Mesenchymal stem cell (in vitro differentiated cells and primary cell): Measurements from ENCODE around the gene RNF31.
A peak's percentile ranks its signal among the peaks of the same experiment; 100 is the strongest.

Experiments used
- DNase-seq: peaks from one replicate; pipeline ENCODE4 v3.0.0-alpha.2; 2013
- H2AFZ ChIP-seq: one replicate; pipeline ENCODE4 v1.6.1; 2013; ENCODE audit warnings: low read depth, mild to moderate bottlenecking, control low read depth, inconsistent platforms, low read length, moderate library complexity
- H2AK5ac ChIP-seq: 2 replicates; pipeline ENCODE4 v1.6.1; 2013; ENCODE audit warnings: low read length, moderate library complexity, mild to moderate bottlenecking, inconsistent platforms; ENCODE audit not compliant: severe bottlenecking
- H2BK120ac ChIP-seq: one replicate; pipeline ENCODE4 v1.6.1; 2013; ENCODE audit warnings: low read depth, mild to moderate bottlenecking, inconsistent platforms, low read length, moderate library complexity
- H2BK12ac ChIP-seq, 2 experiments: one replicate each; pipeline ENCODE4 v1.6.1; 2013; ENCODE audit warnings: inconsistent platforms in 2 of 2, low read length in 2 of 2, mild to moderate bottlenecking in 2 of 2, moderate library complexity in 2 of 2, control low read depth in 1 of 2
- H2BK15ac ChIP-seq: one replicate; pipeline ENCODE4 v1.6.1; 2013; ENCODE audit warnings: mild to moderate bottlenecking, low read depth, inconsistent platforms; ENCODE audit not compliant: poor library complexity, severe bottlenecking
- H2BK5ac ChIP-seq: 2 replicates; pipeline ENCODE4 v1.6.1; 2013; ENCODE audit warnings: low read depth, mild to moderate bottlenecking, low read length, control low read depth, inconsistent platforms; ENCODE audit not compliant: poor library complexity, severe bottlenecking
- H3K14ac ChIP-seq, 2 experiments: one replicate each; pipeline ENCODE4 v1.6.1; 2013; ENCODE audit warnings: inconsistent platforms in 2 of 2, low read length in 2 of 2, control low read depth in 1 of 2, mild to moderate bottlenecking in 1 of 2, moderate library complexity in 1 of 2
- H3K18ac ChIP-seq, 2 experiments: one replicate each; pipeline ENCODE4 v1.6.1; 2013; ENCODE audit warnings: inconsistent platforms in 2 of 2, low read length in 2 of 2, control low read depth in 1 of 2, low read depth in 1 of 2, mild to moderate bottlenecking in 1 of 2
- H3K23ac ChIP-seq, 2 experiments: one replicate each; pipeline ENCODE4 v1.6.1; 2013; ENCODE audit warnings: inconsistent platforms in 2 of 2, low read length in 2 of 2, mild to moderate bottlenecking in 2 of 2, moderate library complexity in 2 of 2, control low read depth in 1 of 2
- H3K27ac ChIP-seq: 2 replicates; pipeline ENCODE4 v1.5.1; 2013; ENCODE audit warnings: mild to moderate bottlenecking, moderate library complexity, low read length, control low read depth, inconsistent platforms; ENCODE audit not compliant: poor library complexity, severe bottlenecking
- H3K27me3 ChIP-seq, 2 experiments: 2 replicates each; pipeline versions ENCODE4 v1.6.1 to v1.7.0; 2013; ENCODE audit warnings: low read length in 2 of 2, mild to moderate bottlenecking in 2 of 2, moderate library complexity in 2 of 2, control low read depth in 1 of 2, inconsistent platforms in 1 of 2; ENCODE audit not compliant: control insufficient read depth in 1 of 2, insufficient read depth in 1 of 2
- H3K36me3 ChIP-seq, 2 experiments: 2 replicates each; pipeline versions ENCODE4 v1.6.1 to v1.7.0; 2013; ENCODE audit warnings: low read length in 2 of 2, control low read depth in 1 of 2, inconsistent platforms in 1 of 2, low read depth in 1 of 2, mild to moderate bottlenecking in 1 of 2; ENCODE audit not compliant: insufficient read depth in 2 of 2, control insufficient read depth in 1 of 2
- H3K4ac ChIP-seq, 2 experiments: one replicate each; pipeline ENCODE4 v1.6.1; 2013; ENCODE audit warnings: inconsistent platforms in 2 of 2, low read length in 2 of 2, mild to moderate bottlenecking in 2 of 2, moderate library complexity in 2 of 2, control low read depth in 1 of 2, low read depth in 1 of 2
- H3K4me1 ChIP-seq: 2 replicates; pipeline ENCODE4 v1.6.1; 2013; ENCODE audit warnings: low read depth, low read length, control low read depth; ENCODE audit not compliant: control insufficient read depth, insufficient read depth
- H3K4me2 ChIP-seq: 2 replicates; pipeline ENCODE4 v1.6.1; 2013; ENCODE audit warnings: low read length, mild to moderate bottlenecking, inconsistent platforms; ENCODE audit not compliant: poor library complexity, severe bottlenecking
- H3K4me3 ChIP-seq, 2 experiments: 2 replicates each; pipeline versions ENCODE4 v1.5.1 to v1.7.0; 2013; ENCODE audit warnings: low read length in 2 of 2, mild to moderate bottlenecking in 2 of 2, control low read depth in 1 of 2, low read depth in 1 of 2; ENCODE audit not compliant: insufficient read depth in 1 of 2
- H3K79me1 ChIP-seq: replicated peaks from 2 replicates; pipeline ENCODE4 v1.6.1; 2013; ENCODE audit warnings: mild to moderate bottlenecking, control low read depth, low read length, inconsistent platforms; ENCODE audit not compliant: poor library complexity, severe bottlenecking
- H3K9ac ChIP-seq: 2 replicates; pipeline ENCODE4 v1.7.0; 2013; ENCODE audit warnings: mild to moderate bottlenecking, low read length, moderate library complexity
- H3K9me3 ChIP-seq: 2 replicates; pipeline ENCODE4 v1.7.0; 2013; ENCODE audit warnings: mild to moderate bottlenecking, low read length; ENCODE audit not compliant: control insufficient read depth
- H4K8ac ChIP-seq: one replicate; pipeline ENCODE4 v1.6.1; 2013; ENCODE audit warnings: inconsistent platforms, mild to moderate bottlenecking, low read length, moderate library complexity
- H4K91ac ChIP-seq: one replicate; pipeline ENCODE4 v1.6.1; 2013; ENCODE audit warnings: mild to moderate bottlenecking, low read length, inconsistent platforms
- WGBS: methylation state at CpG from one replicate; pipeline ENCODE4 v1.1.7; 2013; ENCODE audit warnings: mixed read lengths; 5-methylcytosine and 5-hydroxymethylcytosine counted together

Gene RNF31

GRCh38 chr14:24160850-24161804, 13.8 kb downstream of the RNF31 start, which contains the start of gene IRF9:
Gene IRF9, plus strand, starts transcription at chr14:24161265. Its CDS starts 880 bp downstream, at chr14:24162145.
- Histone ChIP-seq H2AFZ (no peak within 1 kb of the TSS), H3K14ac (peak within 1 kb of the TSS in 1 of 2 experiments; percentile 92), H2BK5ac (peak within 1 kb of the TSS; percentile 90), H3K18ac (peak within 1 kb of the TSS; percentile 79 to 91), H3K36me3 (peaks cover 68 to 75% of the 10 kb centered on the region in 2 experiments), H3K4ac (peak within 1 kb of the TSS; percentile 83 to 91), H3K9me3 (no peaks in the 10 kb centered on the region), H2BK120ac (peak within 1 kb of the TSS; percentile 50), H4K91ac (peak within 1 kb of the TSS; percentile 60), H3K4me3 (peak within 1 kb of the TSS; percentile 63 to 96), H3K27ac (peak within 1 kb of the TSS; percentile 76), H4K8ac (peak within 1 kb of the TSS; percentile 78), H3K9ac (peak within 1 kb of the TSS; percentile 99), H2AK5ac (peak within 1 kb of the TSS; percentile 95), H2BK15ac (peak within 1 kb of the TSS; percentile 26), H2BK12ac (peak within 1 kb of the TSS; percentile 70 to 73), H3K79me1 (peaks cover 25% of the 10 kb centered on the region), H3K4me2 (peak within 1 kb of the TSS; percentile 80), H3K23ac (peak within 1 kb of the TSS in 1 of 2 experiments; percentile 81), H3K4me1 (peaks cover 19% of the 10 kb centered on the region), H3K27me3 (no peaks in the 10 kb centered on the region)
- DNase-seq: peak; percentile 95
- WGBS: 9% methylated on average over 12 of the region's 12 CpGs

- Histone ChIP-seq H3K9me3 (no peaks in the 10 kb centered on the region), H4K91ac (no peak overlapping the region), H3K23ac (no peak overlapping the region), H2BK5ac (no peak overlapping the region), H2AK5ac (peak overlapping the region; percentile 8), H3K27ac (no peak overlapping the region), H3K14ac (peak overlapping the region in 1 of 2 experiments; percentile 19), H3K79me1 (peaks cover 28% of the 10 kb centered on the region), H3K27me3 (no peaks in the 10 kb centered on the region), H3K4me3 (peak overlapping the region in 1 of 2 experiments; percentile 96), H2BK12ac (peak overlapping the region; percentile 21 to 59), H4K8ac (no peak overlapping the region), H3K9ac (peak overlapping the region; percentile 99), H3K4me1 (peaks cover 19% of the 10 kb centered on the region), H3K36me3 (peaks cover 67 to 75% of the 10 kb centered on the region in 2 experiments), H3K18ac (peak overlapping the region in 1 of 2 experiments; percentile 91), H3K4me2 (peak overlapping the region; percentile 80), H2AFZ (no peak overlapping the region), H2BK15ac (no peak overlapping the region), H2BK120ac (no peak overlapping the region), H3K4ac (no peak overlapping the region)
- peak; percentile 22 for DNase-seq
- WGBS: 91% methylated on average over 8 of the region's 8 CpGs
Measured at GRCh38 chr14:24162093-24162492, 14.8 kb downstream of the RNF31 start.

- WGBS: 97% methylated on average over 14 of the region's 14 CpGs
- Histone ChIP-seq H2BK5ac (no peak overlapping the region), H2BK15ac (no peak overlapping the region), H4K91ac (no peak overlapping the region), H3K18ac (no peak overlapping the region), H3K27me3 (no peaks in the 10 kb centered on the region), H2BK120ac (no peak overlapping the region), H3K4me3 (no peak overlapping the region), H3K79me1 (peaks cover 28% of the 10 kb centered on the region), H3K23ac (no peak overlapping the region), H3K9me3 (no peaks in the 10 kb centered on the region), H3K4me1 (peaks cover 19% of the 10 kb centered on the region), H2BK12ac (no peak overlapping the region), H3K9ac (no peak overlapping the region), H3K36me3 (peaks cover 65 to 77% of the 10 kb centered on the region in 2 experiments), H3K4ac (no peak overlapping the region), H3K4me2 (no peak overlapping the region), H3K27ac (no peak overlapping the region), H4K8ac (no peak overlapping the region), H2AFZ (no peak overlapping the region), H2AK5ac (no peak overlapping the region), H3K14ac (no peak overlapping the region)
- DNase-seq: no peak
Measured at GRCh38 chr14:24164518-24164991, 17.3 kb downstream of the RNF31 start.

- no peak for DNase-seq
- Histone ChIP-seq H3K36me3 (peaks cover 61 to 72% of the 10 kb centered on the region in 2 experiments), H2AK5ac (no peak overlapping the region), H3K4ac (no peak overlapping the region), H2BK120ac (no peak overlapping the region), H3K9ac (no peak overlapping the region), H4K91ac (no peak overlapping the region), H3K79me1 (peaks cover 28% of the 10 kb centered on the region), H3K27ac (no peak overlapping the region), H3K9me3 (no peaks in the 10 kb centered on the region), H4K8ac (no peak overlapping the region), H3K4me1 (peaks cover 14% of the 10 kb centered on the region), H2BK12ac (no peak overlapping the region), H2BK5ac (no peak overlapping the region), H3K27me3 (no peaks in the 10 kb centered on the region), H3K4me2 (no peak overlapping the region), H2BK15ac (no peak overlapping the region), H3K4me3 (no peak overlapping the region), H3K23ac (no peak overlapping the region), H3K14ac (no peak overlapping the region), H2AFZ (no peak overlapping the region), H3K18ac (no peak overlapping the region)
- 92% methylated on average over 5 of the region's 5 CpGs for WGBS
Measured at GRCh38 chr14:24165785-24166184, 18.5 kb downstream of the RNF31 start.
